ENCODE measurements around the gene PHF10.
A peak's percentile ranks its signal among the peaks of the same experiment; 100 is the strongest.

Gene PHF10

GRCh38 chr6:169669889-169670288, 54.4 kb downstream of the PHF10 start:
- no peak for DNase-seq

DNA sequence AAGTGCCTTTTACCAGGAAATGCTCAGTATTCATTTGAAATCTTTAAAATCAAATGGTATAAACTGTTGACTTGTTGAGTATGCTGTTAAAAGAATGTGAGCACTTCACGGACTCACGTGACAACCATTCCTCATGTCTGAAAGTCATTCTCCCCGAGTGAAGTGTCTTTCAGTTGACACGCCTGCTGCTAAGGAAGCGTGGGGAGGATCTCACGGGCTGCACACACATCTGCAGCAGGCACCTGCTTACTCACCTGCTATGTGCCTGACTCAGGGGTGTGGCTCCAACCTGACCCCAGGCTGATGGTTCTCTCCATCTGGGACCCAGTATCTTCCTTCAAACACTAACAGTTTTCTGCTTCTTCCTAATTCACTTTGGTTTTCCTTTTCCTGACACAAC, 55.2 kb downstream of the PHF10 start:
- DNase-seq = peak; percentile 47 to 85

GRCh38 chr6:169668203-169668847, 56.0 kb downstream of the PHF10 start:
- DNase-seq = no peak

DNA sequence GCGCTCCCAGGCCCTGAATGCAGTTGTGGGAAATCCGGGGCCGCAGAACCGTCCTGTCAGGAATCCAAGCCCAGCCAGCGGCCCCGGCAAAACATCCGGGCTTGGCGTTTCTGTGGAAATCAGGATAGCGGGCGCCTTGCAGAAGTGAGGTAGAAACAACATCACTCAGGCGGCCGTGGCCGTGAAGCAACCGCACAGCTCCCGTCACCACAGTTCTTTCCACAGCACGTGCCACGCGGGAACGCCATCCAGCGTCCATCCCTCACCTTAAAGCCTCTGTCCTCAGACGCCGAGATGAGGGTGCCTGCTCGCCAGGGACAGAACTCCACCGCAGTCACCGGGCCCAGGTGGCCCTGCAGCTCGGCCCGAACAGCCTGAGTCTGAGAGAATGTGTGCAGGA, 56.6 kb downstream of the PHF10 start:
- no peak for DNase-seq

DNA sequence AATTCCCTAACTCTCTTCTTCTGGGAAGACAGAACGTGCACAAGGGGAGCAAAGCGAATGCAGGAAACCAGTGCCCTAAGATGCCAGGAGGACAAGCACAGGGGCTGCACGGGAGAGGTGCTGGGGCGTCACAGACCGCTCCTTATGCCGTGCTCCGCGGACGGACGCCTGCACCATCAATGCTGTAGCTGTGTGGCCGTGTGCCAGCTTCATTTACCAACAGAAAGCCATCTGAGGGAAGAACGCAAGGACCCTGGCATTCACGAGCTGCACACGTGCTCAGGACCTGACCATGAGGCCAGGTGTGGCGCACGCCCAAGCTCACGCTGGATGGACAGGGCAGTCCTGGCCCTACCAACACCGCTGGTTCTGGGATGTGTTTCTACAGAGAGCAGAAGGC, 57.9 kb downstream of the PHF10 start:
- no peak for DNase-seq

GRCh38 chr6:169665289-169665688, 59.0 kb downstream of the PHF10 start:
- peak in 1 of 2 experiments; percentile 48 for DNase-seq

GRCh38 chr6:169664227-169664626, 60.1 kb downstream of the PHF10 start:
- DNase-seq = no peak

GRCh38 chr6:169663468-169663867, 60.8 kb downstream of the PHF10 start:
- DNase-seq = no peak

DNA sequence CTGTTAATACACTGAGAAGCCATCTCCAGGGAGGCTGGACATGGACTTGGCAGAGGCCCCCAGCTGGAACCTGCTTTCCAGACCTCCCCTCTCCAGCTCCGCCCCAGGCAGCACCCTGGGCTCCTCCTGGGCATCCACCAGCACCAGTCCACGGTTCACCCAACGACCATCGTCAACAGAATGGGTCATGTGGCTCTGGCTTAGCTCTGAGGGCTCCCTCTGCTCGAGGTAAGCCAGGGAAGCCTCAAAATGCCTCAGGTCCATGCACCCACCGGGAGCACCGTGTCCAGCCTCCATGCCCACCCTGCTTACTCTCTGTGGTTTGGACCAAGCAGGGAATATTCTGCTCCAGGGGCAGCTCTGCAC, 62.9 kb downstream of the PHF10 start:
- DNase-seq = no peak

GRCh38 chr6:169660751-169661390, 63.4 kb downstream of the PHF10 start:
- no peak for DNase-seq

GRCh38 chr6:169659820-169660610, 64.3 kb downstream of the PHF10 start:
- DNase-seq = no peak

- no peak for DNase-seq
These were observed 67.1 kb downstream of the PHF10 start for GRCh38 chr6:169657284-169657610.

- no peak for DNase-seq
These were observed 67.6 kb downstream of the PHF10 start for GRCh38 chr6:169656546-169657283.

DNA sequence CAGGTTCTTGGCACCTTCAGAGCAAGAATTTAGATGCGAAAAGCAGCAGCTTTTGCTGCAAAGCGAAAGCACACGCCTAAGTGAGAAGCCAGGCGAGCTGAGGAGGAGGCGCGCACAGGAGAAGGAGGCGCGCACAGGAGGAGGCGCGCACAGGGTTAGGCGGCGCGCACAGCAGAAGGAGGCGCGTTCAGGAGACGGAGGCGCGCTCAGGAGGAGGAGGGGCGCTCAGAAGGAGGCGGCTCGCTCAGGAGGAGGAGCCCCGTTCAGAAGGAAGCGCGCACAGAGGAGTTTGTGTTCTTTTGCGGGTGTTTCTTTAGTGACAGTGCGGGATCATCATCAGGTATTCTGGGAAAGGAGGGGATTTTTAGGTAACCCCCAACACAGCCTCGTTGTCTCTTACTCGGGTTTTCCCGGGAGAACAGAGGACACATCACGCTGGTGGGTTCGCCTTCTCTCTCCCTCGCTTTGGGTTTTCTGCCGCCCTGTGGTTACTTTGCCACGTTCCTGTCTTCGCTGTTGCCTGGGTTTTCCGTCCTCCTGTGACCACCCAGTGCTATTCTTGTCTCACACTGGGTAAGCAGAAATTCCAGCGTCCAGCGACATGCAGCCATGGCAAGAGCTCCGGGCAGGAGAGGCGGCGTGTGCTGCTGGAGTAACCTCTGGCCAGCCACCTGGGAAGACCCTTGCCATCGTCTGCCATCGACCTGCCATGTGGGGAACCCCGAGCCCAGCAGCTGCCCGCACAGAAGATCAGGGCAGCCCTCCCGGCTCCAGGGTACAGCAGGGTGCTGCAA, 69.5 kb downstream of the PHF10 start:
- no peak for DNase-seq

All from NCI-H187 (cell line).